ENCODE data around the gene GALNT18. TPM values are rescaled to one million over a fixed set of nuclear protein-coding genes. Genes with fewer than 3 reads are reported as not detected.
A peak's percentile ranks its signal among the peaks of the same experiment; 100 is the strongest.

GALNT18 gene
- total RNA-seq, 1 donor from 2014 or later, result 5.5 TPM

GRCh38 chr11:11620921-11621572, 758 bp downstream of the GALNT18 start:
- H3K27me3 Mint-ChIP-seq (ENCODE audit: low read depth), result peaks cover 63% of the 10 kb centered on the region
- H3K27ac Mint-ChIP-seq, result no peak overlapping the region
- peak; percentile 12 for DNase-seq (ENCODE audit: low spot score)
- peak overlapping the region; percentile 82 for H3K4me3 Mint-ChIP-seq (ENCODE audit: low read depth)
- no peaks in the 10 kb centered on the region for H3K9me3 Mint-ChIP-seq
- intact Hi-C loops (cut with micrococcal nuclease), result loop anchor here (1.0 to 5.0 kb wide), 3 partner anchors 50 to 689 kb away; partner anchors contain the start of gene USP47
- H3K4me1 Mint-ChIP-seq (ENCODE audit: low read depth), result peaks cover 8% of the 10 kb centered on the region
- no peaks in the 10 kb centered on the region for H3K36me3 Mint-ChIP-seq (ENCODE audit: low read depth)

- DNase-seq (ENCODE audit: low spot score), result no peak
- H3K27me3 Mint-ChIP-seq (ENCODE audit: low read depth), result peaks cover 58% of the 10 kb centered on the region
- no peak overlapping the region for H3K27ac Mint-ChIP-seq
- peak overlapping the region; percentile 82 for H3K4me3 Mint-ChIP-seq (ENCODE audit: low read depth)
- H3K4me1 Mint-ChIP-seq (ENCODE audit: low read depth), result peaks cover 8% of the 10 kb centered on the region
- no peaks in the 10 kb centered on the region for H3K9me3 Mint-ChIP-seq
- no peaks in the 10 kb centered on the region for H3K36me3 Mint-ChIP-seq (ENCODE audit: low read depth)
- intact Hi-C loops (cut with micrococcal nuclease), result loop anchor here (1.0 to 5.0 kb wide), 3 partner anchors 49 to 688 kb away; partner anchors contain the start of gene USP47
Measured at GRCh38 chr11:11620173-11620920, 1.5 kb downstream of the GALNT18 start.

- no peaks in the 10 kb centered on the region for H3K9me3 Mint-ChIP-seq
- H3K27me3 Mint-ChIP-seq (ENCODE audit: low read depth), result peaks cover 52% of the 10 kb centered on the region
- H3K27ac Mint-ChIP-seq, result no peak overlapping the region
- DNase-seq (ENCODE audit: low spot score), result no peak
- peak overlapping the region; percentile 6 for H3K4me3 Mint-ChIP-seq (ENCODE audit: low read depth)
- no peaks in the 10 kb centered on the region for H3K36me3 Mint-ChIP-seq (ENCODE audit: low read depth)
- intact Hi-C loops (cut with micrococcal nuclease), result no loop called here
- H3K4me1 Mint-ChIP-seq (ENCODE audit: low read depth), result peaks cover 8% of the 10 kb centered on the region
Measured at GRCh38 chr11:11618973-11619435, 2.8 kb downstream of the GALNT18 start.

GRCh38 chr11:11615086-11615485, 6.7 kb downstream of the GALNT18 start:
- H3K9me3 Mint-ChIP-seq, result no peaks in the 10 kb centered on the region
- no peak overlapping the region for H3K4me3 Mint-ChIP-seq (ENCODE audit: low read depth)
- peaks cover 40% of the 10 kb centered on the region for H3K27me3 Mint-ChIP-seq (ENCODE audit: low read depth)
- no peak for DNase-seq (ENCODE audit: low spot score)
- peaks cover 1% of the 10 kb centered on the region for H3K4me1 Mint-ChIP-seq (ENCODE audit: low read depth)
- intact Hi-C loops (cut with micrococcal nuclease), result no loop called here
- no peaks in the 10 kb centered on the region for H3K36me3 Mint-ChIP-seq (ENCODE audit: low read depth)
- H3K27ac Mint-ChIP-seq, result no peak overlapping the region

- no peak for DNase-seq (ENCODE audit: low spot score)
- Mint-ChIP-seq H3K36me3 (ENCODE audit: low read depth) (no peaks in the 10 kb centered on the region), H3K27ac (no peak overlapping the region), H3K9me3 (no peaks in the 10 kb centered on the region), H3K27me3 (ENCODE audit: low read depth) (peaks cover 23% of the 10 kb centered on the region), H3K4me3 (ENCODE audit: low read depth) (no peak overlapping the region), H3K4me1 (ENCODE audit: low read depth) (no peaks in the 10 kb centered on the region)
- intact Hi-C loops (cut with micrococcal nuclease), result no loop called here
Measured at GRCh38 chr11:11612439-11612838, 9.4 kb downstream of the GALNT18 start.

- Mint-ChIP-seq H3K27me3 (ENCODE audit: low read depth) (peaks cover 21% of the 10 kb centered on the region), H3K9me3 (no peaks in the 10 kb centered on the region), H3K36me3 (ENCODE audit: low read depth) (no peaks in the 10 kb centered on the region), H3K4me1 (ENCODE audit: low read depth) (no peaks in the 10 kb centered on the region), H3K4me3 (ENCODE audit: low read depth) (no peak overlapping the region), H3K27ac (no peak overlapping the region)
- DNase-seq (ENCODE audit: low spot score), result no peak
- intact Hi-C loops (cut with micrococcal nuclease), result no loop called here
Measured at GRCh38 chr11:11611381-11611780, 10.4 kb downstream of the GALNT18 start.

- H3K27me3 Mint-ChIP-seq (ENCODE audit: low read depth), result peaks cover 11% of the 10 kb centered on the region
- no peaks in the 10 kb centered on the region for H3K4me1 Mint-ChIP-seq (ENCODE audit: low read depth)
- no peak overlapping the region for H3K27ac Mint-ChIP-seq
- H3K4me3 Mint-ChIP-seq (ENCODE audit: low read depth), result no peak overlapping the region
- DNase-seq (ENCODE audit: low spot score), result no peak
- no peaks in the 10 kb centered on the region for H3K9me3 Mint-ChIP-seq
- intact Hi-C loops (cut with micrococcal nuclease), result no loop called here
- H3K36me3 Mint-ChIP-seq (ENCODE audit: low read depth), result no peaks in the 10 kb centered on the region
Measured at GRCh38 chr11:11608783-11609232, 13.0 kb downstream of the GALNT18 start.

GRCh38 chr11:11607772-11608171, 14.0 kb downstream of the GALNT18 start:
- H3K4me3 Mint-ChIP-seq (ENCODE audit: low read depth), result no peak overlapping the region
- no peak for DNase-seq (ENCODE audit: low spot score)
- no peaks in the 10 kb centered on the region for H3K9me3 Mint-ChIP-seq
- no peaks in the 10 kb centered on the region for H3K36me3 Mint-ChIP-seq (ENCODE audit: low read depth)
- no peak overlapping the region for H3K27ac Mint-ChIP-seq
- intact Hi-C loops (cut with micrococcal nuclease), result no loop called here
- peaks cover 11% of the 10 kb centered on the region for H3K27me3 Mint-ChIP-seq (ENCODE audit: low read depth)
- H3K4me1 Mint-ChIP-seq (ENCODE audit: low read depth), result no peaks in the 10 kb centered on the region

GRCh38 chr11:11605821-11606450, 15.9 kb downstream of the GALNT18 start:
- no peaks in the 10 kb centered on the region for H3K4me1 Mint-ChIP-seq (ENCODE audit: low read depth)

GRCh38 chr11:11605181-11605580, 16.6 kb downstream of the GALNT18 start:
- Mint-ChIP-seq H3K9me3 (no peaks in the 10 kb centered on the region), H3K4me1 (ENCODE audit: low read depth) (no peaks in the 10 kb centered on the region), H3K4me3 (ENCODE audit: low read depth) (no peak overlapping the region)

More at GRCh38 chr11:11605821-11606450, 15.9 kb downstream of the GALNT18 start:
- Mint-ChIP-seq H3K27ac (no peak overlapping the region), H3K27me3 (ENCODE audit: low read depth) (peaks cover 9% of the 10 kb centered on the region), H3K9me3 (no peaks in the 10 kb centered on the region), H3K36me3 (ENCODE audit: low read depth) (no peaks in the 10 kb centered on the region), H3K4me3 (ENCODE audit: low read depth) (no peak overlapping the region)
- no peak for DNase-seq (ENCODE audit: low spot score)
- intact Hi-C loops (cut with micrococcal nuclease), result no loop called here

GRCh38 chr11:11604370-11604990, 17.3 kb downstream of the GALNT18 start:
- H3K9me3 Mint-ChIP-seq, result no peaks in the 10 kb centered on the region
- H3K4me1 Mint-ChIP-seq (ENCODE audit: low read depth), result no peaks in the 10 kb centered on the region
- no peak for DNase-seq (ENCODE audit: low spot score)
- H3K27me3 Mint-ChIP-seq (ENCODE audit: low read depth), result peaks cover 4% of the 10 kb centered on the region
- H3K36me3 Mint-ChIP-seq (ENCODE audit: low read depth), result no peaks in the 10 kb centered on the region
- H3K27ac Mint-ChIP-seq, result no peak overlapping the region
- H3K4me3 Mint-ChIP-seq (ENCODE audit: low read depth), result no peak overlapping the region
- intact Hi-C loops (cut with micrococcal nuclease), result no loop called here

More at GRCh38 chr11:11605181-11605580, 16.6 kb downstream of the GALNT18 start:
- no peaks in the 10 kb centered on the region for H3K36me3 Mint-ChIP-seq (ENCODE audit: low read depth)
- intact Hi-C loops (cut with micrococcal nuclease), result no loop called here
- no peak for DNase-seq (ENCODE audit: low spot score)
- H3K27me3 Mint-ChIP-seq (ENCODE audit: low read depth), result peaks cover 4% of the 10 kb centered on the region
- no peak overlapping the region for H3K27ac Mint-ChIP-seq

- H3K36me3 Mint-ChIP-seq (ENCODE audit: low read depth), result no peaks in the 10 kb centered on the region
- no peaks in the 10 kb centered on the region for H3K9me3 Mint-ChIP-seq
- no peak for DNase-seq (ENCODE audit: low spot score)
- no peak overlapping the region for H3K27ac Mint-ChIP-seq
- intact Hi-C loops (cut with micrococcal nuclease), result no loop called here
- H3K4me1 Mint-ChIP-seq (ENCODE audit: low read depth), result no peaks in the 10 kb centered on the region
- H3K27me3 Mint-ChIP-seq (ENCODE audit: low read depth), result peaks cover 4% of the 10 kb centered on the region
- no peak overlapping the region for H3K4me3 Mint-ChIP-seq (ENCODE audit: low read depth)
Measured at GRCh38 chr11:11602011-11602410, 19.8 kb downstream of the GALNT18 start.
